OCI-LY7 (cell line): ENCODE measurements around the gene MYEOV. TPM values are rescaled to one million over a fixed set of nuclear protein-coding genes. Genes with fewer than 3 reads are reported as not detected.

Experiments
- BruUV-seq: library from RNA; stranded (reverse); fragments of 400-500 nt; replicated peaks from 2 replicates; lab custom pipeline; 2021; lab: Mats Ljungman, UMichigan
- CTCF ChIA-PET: fragments of 300-600 bp; sonication (Branson Sonifier 250); formaldehyde crosslinking; loops from one replicate; lab custom pipeline; 2022; ENCODE audit warnings: antibody characterized with exemption; ENCODE audit not compliant: unreplicated experiment; lab: Charles Lee
- POLR2A ChIA-PET: fragments of 300-600 bp; sonication (Branson Sonifier 250); formaldehyde crosslinking; loops from one replicate; lab custom pipeline; 2022; ENCODE audit warnings: antibody characterized with exemption; lab: Charles Lee
- DNase-seq: peaks from one replicate; pipeline ENCODE4 v3.0.0-alpha.2; 2015; ENCODE audit warnings: low spot score
- H2AFZ ChIP-seq: fragments of 200-600 bp; sonication (generic), shearing (Covaris generic); 2 replicates; pipeline ENCODE4 v1.6.1; 2014; ENCODE audit warnings: mild to moderate bottlenecking, antibody characterized with exemption, low read length, moderate library complexity
- H3K27ac ChIP-seq: fragments of 200-600 bp; sonication (generic); 2 replicates; pipeline ENCODE4 v1.5.1; 2014; ENCODE audit warnings: mixed run types, low read depth, mild to moderate bottlenecking, moderate library complexity, low read length, inconsistent platforms; ENCODE audit not compliant: poor library complexity, severe bottlenecking
- H3K36me3 ChIP-seq: fragments of 200-600 bp; sonication (generic); 2 replicates; pipeline ENCODE4 v1.6.1; 2014; ENCODE audit warnings: mild to moderate bottlenecking, antibody characterized with exemption, low read length, moderate library complexity, mixed read lengths; ENCODE audit not compliant: insufficient read depth
- H3K4me1 ChIP-seq: fragments of 200-600 bp; sonication (generic); 2 replicates; pipeline ENCODE4 v1.5.1; 2014; ENCODE audit warnings: mild to moderate bottlenecking, low read length; ENCODE audit not compliant: insufficient read depth, poor library complexity, severe bottlenecking
- H3K4me2 ChIP-seq: fragments of 200-600 bp; sonication (generic); 2 replicates; pipeline ENCODE4 v1.6.1; 2014; ENCODE audit warnings: mild to moderate bottlenecking, low read length
- H3K4me3 ChIP-seq: fragments of 200-600 bp; sonication (generic); 2 replicates; pipeline ENCODE4 v1.5.1; 2014; ENCODE audit warnings: mild to moderate bottlenecking, low read depth, low read length; ENCODE audit not compliant: poor library complexity, severe bottlenecking
- H3K79me2 ChIP-seq: fragments of 200-600 bp; sonication (generic); 2 replicates; pipeline ENCODE4 v1.6.1; 2016; ENCODE audit warnings: low read depth, mild to moderate bottlenecking, low read length, moderate library complexity, mixed read lengths; ENCODE audit not compliant: insufficient read depth
- H3K9me2 ChIP-seq: fragments of 200-600 bp; sonication (generic); 2 replicates; pipeline ENCODE4 v1.6.1; 2016; ENCODE audit warnings: mild to moderate bottlenecking, low read length, mixed read lengths; ENCODE audit not compliant: insufficient read depth
- H3K9me3 ChIP-seq: fragments of 200-600 bp; sonication (generic); 2 replicates; pipeline ENCODE4 v1.6.1; 2014; ENCODE audit warnings: mild to moderate bottlenecking, mixed run types, low read length, mixed read lengths
- H4K20me1 ChIP-seq: fragments of 200-600 bp; sonication (generic); 2 replicates; pipeline ENCODE4 v1.6.1; 2014; ENCODE audit warnings: mild to moderate bottlenecking, antibody characterized with exemption, low read length, moderate library complexity, mixed read lengths; ENCODE audit not compliant: insufficient read depth
- CTCF ChIP-seq: fragments of 200-600 bp; sonication (generic); conservative IDR thresholded peaks from 2 replicates; pipeline ENCODE4 v1.5.1; 2014; ENCODE audit warnings: mild to moderate bottlenecking, antibody characterized with exemption, low read length, moderate library complexity, mixed read lengths
- EZH2phosphoT487 ChIP-seq: fragments of 200-600 bp; sonication (generic); IDR thresholded peaks from 2 replicates; pipeline ENCODE4 v1.6.1; 2018; ENCODE audit warnings: low read depth, borderline replicate concordance, mild to moderate bottlenecking, mixed run types, antibody characterized with exemption, low read length, moderate library complexity, mixed read lengths
- intact Hi-C: fragments of 100-400 bp; cut with micrococcal nuclease; formaldehyde crosslinking; loops from one replicate; pipeline ENCODE4 v1.10.0; 2022; ENCODE audit not compliant: unreplicated experiment
- total RNA-seq, 2 experiments: library from RNA; depleted of rRNA in 1 of 2; stranded (reverse); fragments of >200 nt in 1 of 2; shearing (Covaris generic) in 1 of 2; gene quantifications; 2 replicates each; pipeline ENCODE4 v1.2.3, GENCODE V29; 2014 to 2022

The MYEOV gene
- total RNA-seq, 2 experiments from 2014 or later = 3.2 to 7.7 TPM

GRCh38 chr11:69275178-69275577 is 18.8 kb upstream of the MYEOV start:
- no peaks in the 10 kb centered on the region for H4K20me1 ChIP-seq
- no TSS peak for BruUV-seq
- H3K27ac ChIP-seq = no peak overlapping the region
- H2AFZ ChIP-seq = no peak overlapping the region
- no peak overlapping the region for H3K4me3 ChIP-seq
- ChIA-PET CTCF (no interaction called here), POLR2A (no interaction called here)
- H3K4me2 ChIP-seq = no peak overlapping the region
- no peaks in the 10 kb centered on the region for H3K4me1 ChIP-seq
- no peaks in the 10 kb centered on the region for H3K79me2 ChIP-seq
- H3K9me3 ChIP-seq = no peaks in the 10 kb centered on the region
- no peak for TF ChIP-seq EZH2phosphoT487
- TF ChIP-seq CTCF = no peak
- no peaks in the 10 kb centered on the region for H3K9me2 ChIP-seq
- H3K36me3 ChIP-seq = no peaks in the 10 kb centered on the region
- intact Hi-C loops = no loop called here
- DNase-seq = no peak

- Histone ChIP-seq H3K27ac (no peak overlapping the region), H3K9me2 (no peaks in the 10 kb centered on the region), H3K79me2 (no peaks in the 10 kb centered on the region), H2AFZ (no peak overlapping the region), H3K4me1 (no peaks in the 10 kb centered on the region), H3K4me3 (no peak overlapping the region), H4K20me1 (no peaks in the 10 kb centered on the region), H3K9me3 (no peaks in the 10 kb centered on the region), H3K4me2 (no peak overlapping the region), H3K36me3 (no peaks in the 10 kb centered on the region)
- no TSS peak for BruUV-seq
- POLR2A ChIA-PET = no interaction called here
- no peak for TF ChIP-seq CTCF
- no peak for TF ChIP-seq EZH2phosphoT487
- no peak for DNase-seq
- CTCF ChIA-PET = no interaction called here
- intact Hi-C loops = no loop called here
These were observed 17.8 kb upstream of the MYEOV start for GRCh38 chr11:69276165-69276564.

GRCh38 chr11:69277074-69277809 is 16.7 kb upstream of the MYEOV start:
- CTCF ChIA-PET = no interaction called here
- POLR2A ChIA-PET = no interaction called here

More at GRCh38 chr11:69277074-69277809, 16.7 kb upstream of the MYEOV start:
- H3K9me2 ChIP-seq = no peaks in the 10 kb centered on the region
- no peaks in the 10 kb centered on the region for H3K36me3 ChIP-seq
- no peaks in the 10 kb centered on the region for H3K9me3 ChIP-seq
- TF ChIP-seq EZH2phosphoT487 (no peak), CTCF (no peak)
- no peak overlapping the region for H3K27ac ChIP-seq
- no peaks in the 10 kb centered on the region for H3K79me2 ChIP-seq
- H3K4me3 ChIP-seq = no peak overlapping the region
- BruUV-seq = no TSS peak
- no peak overlapping the region for H2AFZ ChIP-seq
- no peaks in the 10 kb centered on the region for H4K20me1 ChIP-seq
- DNase-seq = no peak
- no peaks in the 10 kb centered on the region for H3K4me1 ChIP-seq
- no peak overlapping the region for H3K4me2 ChIP-seq
- intact Hi-C loops = no loop called here
